Loucy (cell line): ENCODE results near the gene TBL1XR1.

Experiments used
- H2AFZ ChIP-seq: fragments of 200-600 bp; sonication (generic); 2 replicates; pipeline ENCODE4 v1.6.0; 2016; ENCODE audit warnings: antibody characterized with exemption, mild to moderate bottlenecking, low read length, moderate library complexity
- H3F3A ChIP-seq: fragments of 200-600 bp; 2 replicates; pipeline ENCODE4 v1.6.0; 2016; ENCODE audit warnings: antibody characterized with exemption, low read depth, mild to moderate bottlenecking
- H3K27me3 ChIP-seq: fragments of 200-600 bp; sonication (generic); 2 replicates; pipeline ENCODE4 v1.6.1; 2014; ENCODE audit warnings: low read length, mild to moderate bottlenecking; ENCODE audit not compliant: insufficient read depth, poor library complexity, severe bottlenecking
- H3K36me3 ChIP-seq: fragments of 200-600 bp; sonication (generic); 2 replicates; pipeline ENCODE4 v1.6.1; 2016; ENCODE audit warnings: low read length; ENCODE audit not compliant: insufficient read depth
- H3K4me1 ChIP-seq: fragments of 200-600 bp; sonication (generic); 2 replicates; pipeline ENCODE4 v1.5.1; 2014; ENCODE audit warnings: low read length, mild to moderate bottlenecking; ENCODE audit not compliant: insufficient read depth, poor library complexity, severe bottlenecking
- H3K4me2 ChIP-seq: fragments of 200-600 bp; sonication (generic); 2 replicates; pipeline ENCODE4 v1.6.0; 2014; ENCODE audit warnings: antibody characterized with exemption, low read length, low read depth, mild to moderate bottlenecking; ENCODE audit not compliant: poor library complexity, severe bottlenecking
- H3K4me3 ChIP-seq: fragments of 200-600 bp; sonication (generic); 2 replicates; pipeline ENCODE4 v1.5.1; 2014; ENCODE audit warnings: low read length, mild to moderate bottlenecking, mixed read lengths; ENCODE audit not compliant: poor library complexity, severe bottlenecking
- H3K79me2 ChIP-seq: fragments of 200-600 bp; sonication (generic); 2 replicates; pipeline ENCODE4 v1.6.1; 2014; ENCODE audit warnings: low read length; ENCODE audit not compliant: insufficient read depth
- H3K9ac ChIP-seq: fragments of 200-600 bp; sonication (generic); 2 replicates; pipeline ENCODE4 v1.6.0; 2014; ENCODE audit warnings: mild to moderate bottlenecking, low read depth, low read length, moderate library complexity; ENCODE audit not compliant: poor library complexity, severe bottlenecking
- H3K9me2 ChIP-seq: fragments of 200-600 bp; sonication (generic); replicated peaks from 2 replicates; pipeline ENCODE4 v1.6.1; 2016; ENCODE audit warnings: low read depth, low read length, mixed read lengths
- H3K9me3 ChIP-seq: fragments of 200-600 bp; sonication (generic); 2 replicates; pipeline ENCODE4 v1.6.1; 2014; ENCODE audit warnings: mild to moderate bottlenecking, antibody characterized with exemption, low read length, low read depth; ENCODE audit not compliant: insufficient read depth
- H4K20me1 ChIP-seq: fragments of 200-600 bp; sonication (generic); 2 replicates; pipeline ENCODE4 v1.6.0; 2014; ENCODE audit warnings: antibody characterized with exemption, low read length, mild to moderate bottlenecking; ENCODE audit not compliant: insufficient read depth, poor library complexity, severe bottlenecking
- EZH2phosphoT487 ChIP-seq: fragments of 200-600 bp; IDR thresholded peaks from 2 replicates; pipeline ENCODE4 v1.6.1; 2018; ENCODE audit warnings: antibody characterized with exemption, mild to moderate bottlenecking, moderate library complexity, borderline replicate concordance
- TF ChIP-seq, protein P1 (sequence below): fragments of 200-600 bp; sonication (generic); conservative IDR thresholded peaks from 2 replicates; pipeline ENCODE4 v1.5.1; 2014; ENCODE audit warnings: mild to moderate bottlenecking, antibody characterized with exemption, low read length

The TBL1XR1 gene

DNA sequence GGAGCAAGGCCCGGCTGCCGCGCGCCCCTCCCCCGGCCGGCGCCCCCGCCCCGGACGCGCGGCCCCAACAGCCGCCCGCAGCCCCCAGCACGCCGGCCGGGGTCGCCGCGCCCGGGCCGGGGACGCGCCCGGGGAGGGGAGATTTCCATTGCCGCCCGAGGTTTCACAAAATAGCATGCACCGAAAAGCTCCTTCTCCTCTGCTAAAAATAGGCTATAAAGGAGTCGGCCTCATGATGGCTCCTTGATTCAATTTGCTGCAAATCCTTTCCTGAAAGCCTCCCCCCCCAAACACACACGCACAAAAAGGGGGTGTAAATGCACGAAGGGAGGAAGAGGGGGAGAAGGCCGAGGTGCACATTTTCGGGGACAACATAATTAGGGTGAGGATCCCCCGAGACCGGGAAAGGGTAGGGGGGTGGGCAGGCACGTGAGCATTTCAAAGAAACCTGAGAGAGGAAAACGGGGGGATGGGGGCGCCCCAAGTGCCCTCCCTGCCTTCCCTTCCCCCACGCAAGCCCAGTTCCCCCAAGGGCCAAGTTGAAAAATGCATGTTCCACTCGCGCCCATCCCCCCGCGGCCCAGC is 734 bp downstream of the TBL1XR1 start:
- Histone ChIP-seq H3K4me1 (peaks cover 56% of the 10 kb centered on the region), H3K9ac (peak overlapping the region; percentile 94), H3K4me3 (peak overlapping the region; percentile 94), H3K4me2 (peak overlapping the region; percentile 89), H3K79me2 (peaks cover 60% of the 10 kb centered on the region), H3K36me3 (no peaks in the 10 kb centered on the region; the same call in 1 of the 2 replicates), H2AFZ (no peak overlapping the region), H3F3A (peaks cover 10% of the 10 kb centered on the region; the same call in 1 of the 2 replicates), H4K20me1 (peaks cover 41% of the 10 kb centered on the region), H3K9me3 (no peaks in the 10 kb centered on the region), H3K27me3 (no peaks in the 10 kb centered on the region), H3K9me2 (no peaks in the 10 kb centered on the region)
- TF ChIP-seq EZH2phosphoT487, result no peak
- TF ChIP-seq, protein P1, sequence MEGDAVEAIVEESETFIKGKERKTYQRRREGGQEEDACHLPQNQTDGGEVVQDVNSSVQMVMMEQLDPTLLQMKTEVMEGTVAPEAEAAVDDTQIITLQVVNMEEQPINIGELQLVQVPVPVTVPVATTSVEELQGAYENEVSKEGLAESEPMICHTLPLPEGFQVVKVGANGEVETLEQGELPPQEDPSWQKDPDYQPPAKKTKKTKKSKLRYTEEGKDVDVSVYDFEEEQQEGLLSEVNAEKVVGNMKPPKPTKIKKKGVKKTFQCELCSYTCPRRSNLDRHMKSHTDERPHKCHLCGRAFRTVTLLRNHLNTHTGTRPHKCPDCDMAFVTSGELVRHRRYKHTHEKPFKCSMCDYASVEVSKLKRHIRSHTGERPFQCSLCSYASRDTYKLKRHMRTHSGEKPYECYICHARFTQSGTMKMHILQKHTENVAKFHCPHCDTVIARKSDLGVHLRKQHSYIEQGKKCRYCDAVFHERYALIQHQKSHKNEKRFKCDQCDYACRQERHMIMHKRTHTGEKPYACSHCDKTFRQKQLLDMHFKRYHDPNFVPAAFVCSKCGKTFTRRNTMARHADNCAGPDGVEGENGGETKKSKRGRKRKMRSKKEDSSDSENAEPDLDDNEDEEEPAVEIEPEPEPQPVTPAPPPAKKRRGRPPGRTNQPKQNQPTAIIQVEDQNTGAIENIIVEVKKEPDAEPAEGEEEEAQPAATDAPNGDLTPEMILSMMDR, result no peak

DNA sequence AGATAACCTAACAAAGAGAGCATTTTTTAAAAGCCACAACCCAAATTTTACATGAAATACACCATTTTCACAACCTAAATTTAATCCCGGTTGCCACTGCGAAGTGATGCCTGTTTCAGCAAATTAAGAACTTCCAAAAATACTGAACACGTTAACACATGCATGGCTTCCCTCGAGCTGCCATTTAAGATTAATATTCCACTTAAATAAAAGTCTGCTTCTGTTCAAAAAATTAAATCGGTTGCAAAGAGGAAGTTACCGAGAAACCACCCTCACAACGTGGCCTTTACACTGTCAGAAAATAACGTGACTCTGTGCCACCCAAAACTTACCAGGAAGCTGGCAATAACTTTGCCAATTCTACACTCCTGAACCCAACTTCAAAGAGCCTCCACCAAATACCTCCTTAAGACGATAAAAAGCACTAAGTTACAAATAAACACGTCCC is 1.2 kb downstream of the TBL1XR1 start:
- Histone ChIP-seq H4K20me1 (peaks cover 46% of the 10 kb centered on the region), H2AFZ (no peak overlapping the region), H3K79me2 (peaks cover 65% of the 10 kb centered on the region), H3K9ac (peak overlapping the region; percentile 94), H3K9me3 (no peaks in the 10 kb centered on the region), H3K4me1 (peaks cover 56% of the 10 kb centered on the region), H3F3A (peaks cover 10% of the 10 kb centered on the region; the same call in 1 of the 2 replicates), H3K4me2 (peak overlapping the region; percentile 89), H3K36me3 (no peaks in the 10 kb centered on the region; the same call in 1 of the 2 replicates), H3K4me3 (peak overlapping the region; percentile 94), H3K27me3 (no peaks in the 10 kb centered on the region), H3K9me2 (no peaks in the 10 kb centered on the region)
- no peak for TF ChIP-seq EZH2phosphoT487
- TF ChIP-seq, protein P1, result no peak

DNA sequence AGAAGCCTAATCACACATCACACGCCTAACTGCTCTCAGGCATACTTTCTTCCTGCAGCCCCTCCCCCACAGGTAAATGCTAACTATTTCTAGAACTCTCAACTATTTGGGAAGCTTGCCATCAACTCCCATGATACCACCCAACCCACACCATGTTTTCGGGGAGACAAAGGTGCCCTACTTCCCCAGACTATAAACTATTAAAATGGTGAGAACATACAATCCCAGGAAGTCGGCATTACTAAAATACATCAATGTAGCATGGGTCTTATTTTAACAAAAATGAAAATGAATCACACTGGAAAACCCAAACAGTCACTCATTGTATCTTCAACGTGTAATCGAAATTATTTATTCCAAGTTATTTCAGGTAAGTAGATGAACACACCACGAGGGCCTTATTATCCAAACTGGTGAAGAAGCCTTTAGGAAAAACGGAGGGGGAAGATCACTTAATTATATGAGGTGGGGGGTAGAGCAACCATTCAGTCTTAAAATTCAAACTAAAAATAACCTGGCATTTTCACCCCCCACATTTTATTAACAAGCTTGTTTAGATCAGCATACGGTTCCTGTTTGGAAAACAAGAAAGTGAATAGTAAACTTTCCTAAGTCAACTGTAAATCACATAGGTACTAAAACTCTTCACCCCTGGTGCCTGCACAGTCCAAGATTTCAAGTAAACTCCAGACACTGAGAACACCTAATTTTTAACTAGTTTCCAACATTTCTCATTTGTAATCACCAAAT is 1.9 kb downstream of the TBL1XR1 start:
- Histone ChIP-seq H3K4me3 (peak overlapping the region; percentile 94), H3K79me2 (peaks cover 71% of the 10 kb centered on the region), H4K20me1 (peaks cover 52% of the 10 kb centered on the region), H3K9me2 (no peaks in the 10 kb centered on the region), H3K9ac (peak overlapping the region; percentile 94), H3K4me1 (peaks cover 60% of the 10 kb centered on the region), H3K36me3 (no peaks in the 10 kb centered on the region; the same call in 1 of the 2 replicates), H2AFZ (no peak overlapping the region), H3K27me3 (no peaks in the 10 kb centered on the region), H3K9me3 (no peaks in the 10 kb centered on the region), H3F3A (peaks cover 10% of the 10 kb centered on the region; the same call in 1 of the 2 replicates), H3K4me2 (peak overlapping the region; percentile 89)
- TF ChIP-seq EZH2phosphoT487, result no peak
- TF ChIP-seq, protein P1, result no peak
